HG02623 (cell line): ENCODE measurements around the gene SMPD3.

Experiments
- ATAC-seq: cut with Tn5 transposase; IDR thresholded peaks from one replicate; pipeline ENCODE4 v1.9.1; 2021; ENCODE audit warnings: moderate library complexity; ENCODE audit not compliant: unreplicated experiment

Gene SMPD3

DNA sequence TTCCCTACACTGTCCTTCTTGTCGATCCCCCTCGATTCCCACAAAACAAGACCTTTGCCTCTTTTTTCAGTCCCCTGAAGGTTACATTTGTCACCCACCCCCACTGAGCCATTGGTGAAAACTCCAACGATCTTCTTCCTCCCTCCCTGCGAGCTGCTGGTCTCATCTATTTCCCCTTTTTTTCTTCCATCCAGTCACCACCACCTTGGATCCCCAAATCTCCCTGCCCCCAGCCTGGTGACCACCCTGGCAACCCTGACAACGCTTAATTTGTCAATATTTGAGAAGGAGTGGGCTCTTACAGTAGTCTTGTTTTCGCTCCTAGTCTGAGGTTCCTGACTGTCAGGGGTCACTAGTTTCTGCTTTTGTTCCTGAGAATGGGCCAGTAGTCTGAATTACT, 62.9 kb downstream of the SMPD3 start:
- ATAC-seq, result no peak

DNA sequence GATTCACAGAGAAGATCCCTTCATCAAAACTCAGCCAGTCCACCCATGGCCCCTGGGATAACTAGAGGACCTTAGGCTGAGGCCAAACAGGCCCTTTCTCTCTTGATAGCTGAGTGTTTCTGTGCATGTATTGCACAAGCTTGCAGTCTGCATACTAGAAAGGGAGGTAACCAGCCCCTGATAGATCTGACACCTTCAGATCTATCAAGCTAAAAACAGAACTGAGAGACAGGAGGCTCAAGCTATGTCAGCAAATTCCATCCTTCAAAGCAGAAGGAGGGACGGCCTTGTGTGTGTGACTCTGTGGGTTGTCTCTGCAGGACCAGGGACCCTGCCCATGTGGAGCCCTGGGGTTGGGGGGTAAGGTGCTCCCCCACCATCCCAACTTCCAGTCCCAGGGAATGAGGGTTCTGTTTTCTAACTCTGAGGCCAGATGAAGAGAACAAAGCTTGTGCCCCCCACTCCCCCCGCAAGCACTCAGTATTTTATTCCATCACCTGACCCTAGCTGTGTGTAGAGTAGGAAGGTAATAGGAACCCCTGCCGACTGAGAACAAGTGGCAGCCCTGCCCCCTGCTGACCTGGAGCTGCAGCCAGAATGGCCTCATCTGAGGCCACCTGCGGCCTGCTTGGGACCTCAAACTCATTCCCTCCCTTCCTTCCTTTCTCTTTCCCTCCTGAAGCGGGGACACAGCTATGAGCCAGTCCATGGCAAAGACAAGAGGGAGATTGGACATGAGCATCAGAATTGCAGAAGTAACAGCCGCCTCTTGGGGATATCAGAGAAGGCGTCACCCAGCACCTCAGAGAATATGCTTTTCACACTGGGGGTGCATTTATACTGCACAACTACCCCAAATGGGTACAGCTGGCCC, 63.8 kb downstream of the SMPD3 start:
- ATAC-seq, result no peak

DNA sequence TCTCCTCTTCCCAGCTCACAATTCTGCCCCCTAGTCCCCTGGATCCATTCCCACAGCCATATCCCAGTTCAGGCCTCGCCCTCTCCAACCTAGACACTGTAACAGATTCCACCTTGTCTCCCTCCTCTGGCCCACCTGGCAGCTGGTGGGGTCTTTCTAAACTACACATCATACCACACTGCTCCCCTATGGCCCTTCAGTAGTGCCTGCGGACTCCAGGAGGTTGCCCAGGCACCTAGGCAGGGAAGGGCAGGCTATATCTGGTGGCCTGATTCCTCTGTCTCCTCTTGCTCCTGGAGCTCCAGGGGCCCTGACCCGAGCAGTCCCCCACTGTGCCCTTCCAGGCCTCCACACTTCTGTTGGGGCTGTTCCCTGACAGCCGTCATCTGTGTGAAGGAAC, 64.5 kb downstream of the SMPD3 start:
- ATAC-seq, result no peak

DNA sequence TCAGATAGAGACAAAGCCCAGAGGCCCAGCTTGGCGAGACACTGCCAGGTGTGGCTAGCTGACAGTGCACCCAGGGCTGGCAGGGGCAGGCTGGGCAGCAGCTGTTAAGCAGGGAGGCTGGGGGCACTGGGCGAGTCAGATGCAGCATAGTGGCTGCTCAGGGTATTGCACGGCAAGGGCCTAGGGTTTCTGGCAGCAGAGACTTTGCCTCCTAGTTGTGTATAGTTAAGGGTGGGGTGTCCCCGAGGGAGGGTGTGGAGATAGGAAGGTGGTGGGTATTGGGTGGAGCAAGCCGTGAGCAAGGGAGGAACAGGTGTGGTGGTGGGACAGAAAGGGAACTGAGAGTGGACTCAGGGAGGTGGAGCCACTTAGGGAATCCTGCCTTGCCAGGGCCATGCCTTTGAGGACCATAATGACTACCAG, 66.0 kb downstream of the SMPD3 start:
- no peak for ATAC-seq

DNA sequence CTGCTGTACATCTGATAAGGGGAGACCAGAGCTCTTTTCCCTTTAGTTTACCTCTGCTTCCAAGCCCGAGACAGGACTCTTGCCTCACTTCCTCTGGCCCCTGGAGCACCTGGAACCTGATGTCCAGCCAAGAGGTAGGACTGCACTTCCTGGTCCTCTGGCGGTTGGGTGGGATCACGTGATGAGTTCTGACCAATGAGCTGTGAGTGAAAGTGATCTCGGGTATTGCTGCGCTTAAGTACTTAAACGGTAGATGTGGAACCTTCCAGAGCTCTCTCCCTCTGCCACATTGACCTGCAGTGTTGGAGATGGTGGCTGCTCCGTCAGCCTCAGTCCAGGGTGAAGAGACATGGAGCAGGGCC, 67.0 kb downstream of the SMPD3 start:
- no peak for ATAC-seq

DNA sequence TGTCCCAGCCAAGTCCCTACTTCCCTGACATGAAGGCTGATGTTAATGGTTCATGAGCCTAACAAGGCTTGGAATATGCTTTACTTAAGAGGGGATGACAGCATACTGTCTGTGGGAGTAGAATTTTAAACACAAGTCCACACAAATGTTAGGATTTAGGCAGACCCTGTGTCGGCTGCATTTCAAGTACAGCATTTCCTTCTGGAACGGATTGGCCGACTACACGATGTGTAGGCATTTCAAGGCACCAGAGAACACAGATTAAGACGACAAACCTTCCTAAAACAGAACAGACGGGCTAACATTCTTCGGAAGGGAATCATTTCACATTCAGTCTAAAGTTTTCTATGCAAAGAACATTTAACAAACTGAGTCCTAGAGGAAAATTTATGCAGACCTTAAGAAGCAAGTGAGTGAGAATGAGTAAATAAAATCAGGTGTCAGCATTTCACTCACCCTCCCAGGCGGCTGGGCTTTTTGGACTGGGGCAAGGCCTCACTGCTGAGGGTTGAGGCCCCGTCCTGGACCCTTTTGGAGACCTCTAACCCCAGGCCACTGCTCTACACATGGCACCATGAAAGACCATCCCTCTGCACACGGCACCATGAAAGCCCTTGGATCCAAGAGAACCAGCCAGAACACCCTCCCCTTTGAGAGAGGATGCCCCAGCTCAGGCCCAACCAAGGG, 67.5 kb downstream of the SMPD3 start:
- no peak for ATAC-seq

DNA sequence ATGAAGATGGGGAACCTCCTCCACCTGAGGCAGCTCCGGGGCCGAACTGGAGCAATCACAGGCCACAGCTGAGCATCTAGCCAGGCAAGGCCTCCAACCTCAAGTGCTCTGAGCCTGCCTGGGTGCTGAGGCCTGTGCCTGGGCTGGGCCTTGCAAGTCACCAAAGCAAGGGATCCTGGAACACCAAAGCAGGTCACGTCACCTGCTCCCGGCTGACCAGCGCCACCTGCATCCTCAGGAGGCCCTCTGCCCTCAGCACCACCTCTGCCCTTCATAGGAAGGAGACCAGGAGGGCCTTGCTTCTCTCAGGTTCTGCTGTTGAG, 68.0 kb downstream of the SMPD3 start:
- ATAC-seq, result no peak

DNA sequence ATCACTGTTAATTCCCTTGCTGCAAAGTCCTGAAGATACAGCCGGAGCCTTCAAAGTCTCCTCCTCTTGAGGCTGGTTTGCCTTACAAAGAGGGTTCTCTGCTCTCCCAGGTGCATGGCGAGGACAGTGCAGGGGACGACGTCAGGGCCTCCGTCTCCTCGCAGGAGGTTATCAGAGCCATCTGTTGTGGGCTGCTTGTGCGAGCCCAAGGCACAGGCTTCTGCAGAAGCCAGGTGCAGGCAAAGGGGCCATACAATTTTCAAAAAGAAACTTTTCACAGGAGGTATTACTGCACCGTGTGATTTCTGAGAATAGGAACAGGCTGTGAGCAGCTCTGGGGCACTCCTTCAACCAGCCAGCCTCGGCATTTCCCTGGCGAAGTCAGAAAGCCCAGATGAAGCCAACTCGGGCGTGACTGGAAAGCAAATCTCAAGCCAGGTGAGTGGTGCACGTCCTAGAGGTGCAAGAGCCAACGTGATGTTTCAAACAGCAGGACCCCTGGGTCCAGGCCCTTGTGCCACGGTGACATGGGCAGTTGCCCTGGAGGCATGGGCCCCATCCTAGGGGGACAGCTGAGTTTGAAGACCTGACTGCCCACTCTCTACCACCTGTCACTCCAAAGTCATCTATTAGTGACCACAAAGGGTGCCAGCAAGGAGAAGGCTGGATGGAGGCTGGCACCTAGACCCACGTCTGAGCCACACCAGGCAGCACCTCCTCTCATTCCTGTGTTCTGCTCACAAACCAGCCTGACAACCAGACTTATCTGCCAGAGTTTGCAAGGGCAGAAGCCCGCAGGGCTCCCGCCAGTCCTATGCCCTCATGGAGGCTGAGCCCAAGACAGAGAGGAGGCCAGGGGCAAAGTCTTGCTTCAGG, 68.6 kb downstream of the SMPD3 start:
- ATAC-seq, result no peak

DNA sequence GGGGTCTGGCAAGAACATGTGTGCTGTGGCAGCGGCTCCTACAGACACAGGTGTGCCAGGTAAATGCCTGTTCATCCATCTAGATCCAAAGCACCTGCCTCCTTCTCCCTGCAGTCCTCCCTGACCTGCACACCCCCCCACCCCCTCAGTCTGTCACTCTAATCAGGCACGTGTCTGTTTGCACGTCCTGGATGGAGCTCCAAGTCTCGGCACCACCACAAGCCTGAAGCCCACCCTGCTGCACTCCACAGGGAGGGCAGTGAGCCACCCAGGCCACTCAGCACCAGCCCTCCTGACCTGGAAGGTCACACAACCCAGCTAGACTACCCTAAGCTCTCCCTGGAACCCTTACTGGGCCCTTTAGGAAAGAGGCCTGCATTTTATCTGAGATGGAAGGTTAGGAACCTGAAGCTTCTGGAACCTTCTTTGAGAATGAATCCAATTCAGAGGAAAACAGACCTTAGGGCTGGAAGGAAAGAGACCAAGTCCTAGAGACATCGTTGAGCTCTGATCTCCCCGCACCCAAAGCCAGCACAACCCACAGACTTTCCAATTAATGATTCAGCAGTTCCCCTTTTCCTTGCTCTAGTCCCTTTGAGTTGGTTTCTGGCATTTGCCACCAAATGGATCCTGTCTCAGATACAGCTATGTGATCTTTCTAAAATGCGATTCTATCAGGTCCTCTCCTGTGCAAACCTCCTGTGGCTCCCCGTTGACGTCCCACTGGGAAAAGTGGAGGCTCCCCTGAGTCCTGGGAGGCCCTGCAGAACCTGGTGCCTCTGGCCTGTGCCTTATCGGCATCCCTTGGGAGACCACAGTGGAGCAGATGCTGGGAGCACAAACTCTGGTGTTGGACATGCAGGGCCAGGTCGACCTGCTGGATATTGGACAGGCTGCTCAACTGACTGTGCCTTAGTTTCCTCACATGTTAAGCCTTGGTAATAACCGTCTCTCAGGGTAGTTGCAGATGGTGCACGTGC, 69.6 kb downstream of the SMPD3 start:
- no peak for ATAC-seq

DNA sequence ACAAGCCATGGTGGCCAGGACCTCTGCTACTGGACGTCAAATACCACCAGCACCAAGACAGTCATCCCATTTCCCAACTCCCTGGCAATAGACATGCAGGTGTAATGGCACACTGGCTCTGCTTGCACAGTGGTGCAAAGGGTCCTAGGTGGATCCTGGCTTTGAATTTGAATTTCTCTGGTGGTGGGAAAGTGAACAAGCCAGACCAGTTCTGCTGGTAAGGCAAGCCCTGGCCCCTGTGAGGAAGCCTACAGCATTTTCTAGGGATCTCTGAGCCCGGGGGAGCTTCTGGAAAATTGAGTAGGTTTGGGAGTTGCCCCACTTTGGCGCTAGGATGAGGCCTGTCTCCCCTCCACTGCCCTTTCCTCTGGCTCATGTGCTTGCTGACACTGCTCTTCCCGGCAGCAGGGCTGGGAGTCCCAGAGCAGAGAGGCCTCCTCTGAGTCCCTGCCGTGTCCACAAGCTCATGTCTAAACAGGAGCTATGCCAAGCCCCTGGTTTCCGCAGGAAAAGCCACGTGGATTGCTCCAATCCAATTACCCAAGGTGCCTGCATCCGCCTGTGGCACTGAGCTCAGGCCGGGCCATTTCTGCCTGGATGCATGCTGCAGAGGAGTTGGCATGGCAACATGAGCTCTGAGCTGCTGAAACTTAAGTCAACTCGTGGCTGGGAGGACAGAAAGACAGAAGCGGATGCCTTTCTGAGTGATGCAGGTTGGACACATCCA, 70.5 kb downstream of the SMPD3 start:
- no peak for ATAC-seq

DNA sequence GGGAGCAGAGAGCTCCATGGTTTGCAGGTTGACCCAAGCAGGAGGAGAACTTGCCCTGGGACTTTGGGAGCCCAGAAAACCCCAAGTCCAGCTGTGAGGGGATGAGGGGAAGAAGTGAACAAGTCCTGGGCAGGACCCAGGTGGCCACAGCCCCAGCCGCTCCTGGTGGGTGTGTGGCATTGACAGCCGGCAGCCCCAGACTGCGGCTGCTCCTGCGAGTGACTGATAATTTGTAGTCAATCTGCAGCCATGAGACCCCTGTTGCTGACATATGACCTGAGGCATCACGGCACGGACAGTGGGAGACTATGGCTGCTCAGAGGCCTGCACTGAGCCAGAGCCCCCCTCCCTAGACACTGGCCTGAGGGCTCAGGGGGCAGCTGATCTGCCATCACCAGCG, 71.1 kb downstream of the SMPD3 start:
- no peak for ATAC-seq

DNA sequence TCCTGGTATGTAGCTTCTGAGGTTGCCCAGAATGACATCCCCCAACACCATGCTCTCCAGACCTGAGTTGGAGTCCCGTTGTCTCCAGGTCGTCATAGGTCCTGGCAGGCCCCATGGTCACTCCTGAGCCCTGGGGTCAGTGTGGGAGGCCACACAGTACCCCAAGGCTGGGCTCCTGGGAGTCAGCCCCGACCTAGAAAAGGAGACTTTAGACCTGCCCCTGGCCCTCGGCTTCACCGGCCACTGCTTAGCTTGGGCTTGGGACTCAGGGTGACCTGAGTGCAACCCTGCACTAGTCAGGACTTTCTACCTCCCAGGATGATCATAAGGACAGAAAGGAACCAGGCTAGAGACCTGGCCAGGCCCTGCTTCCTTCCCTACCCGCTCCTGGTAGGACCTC, 71.7 kb downstream of the SMPD3 start:
- no peak for ATAC-seq

DNA sequence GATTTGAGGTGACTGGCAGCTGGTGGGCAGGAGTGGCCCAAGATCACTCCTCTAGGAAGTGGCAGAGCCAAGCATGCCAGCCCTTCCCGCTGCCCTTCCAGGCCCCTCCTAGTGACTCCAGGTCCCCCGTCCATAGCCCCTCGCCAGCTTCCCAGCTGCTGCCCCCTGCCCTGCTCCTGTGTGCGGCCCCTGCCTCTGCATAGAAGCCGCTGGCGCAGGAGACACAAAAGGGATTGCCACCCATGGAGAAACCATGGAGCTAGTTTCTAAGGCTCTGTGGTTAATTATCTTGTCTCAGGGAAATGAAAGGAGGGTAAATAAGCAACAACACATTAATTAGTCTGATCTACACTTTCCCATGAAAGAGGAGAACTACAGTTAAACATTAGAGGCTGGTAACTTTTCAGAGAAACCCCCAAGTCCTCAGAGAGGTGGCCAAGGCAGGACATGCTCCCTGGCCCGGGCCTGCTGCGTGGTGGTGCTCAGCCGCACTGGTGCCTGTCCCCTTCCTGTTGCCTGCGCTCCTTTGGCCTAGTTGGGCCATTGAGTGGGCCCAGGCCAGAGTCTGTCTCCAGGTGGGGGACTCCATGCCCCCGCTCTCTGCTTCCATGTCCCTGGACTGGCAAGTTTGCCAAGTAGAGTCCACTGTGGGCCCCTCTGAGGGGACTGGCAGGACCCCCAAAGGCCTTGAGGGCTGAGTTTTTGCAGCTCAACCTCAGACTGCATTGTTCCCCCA, 72.3 kb downstream of the SMPD3 start:
- ATAC-seq, result no peak

DNA sequence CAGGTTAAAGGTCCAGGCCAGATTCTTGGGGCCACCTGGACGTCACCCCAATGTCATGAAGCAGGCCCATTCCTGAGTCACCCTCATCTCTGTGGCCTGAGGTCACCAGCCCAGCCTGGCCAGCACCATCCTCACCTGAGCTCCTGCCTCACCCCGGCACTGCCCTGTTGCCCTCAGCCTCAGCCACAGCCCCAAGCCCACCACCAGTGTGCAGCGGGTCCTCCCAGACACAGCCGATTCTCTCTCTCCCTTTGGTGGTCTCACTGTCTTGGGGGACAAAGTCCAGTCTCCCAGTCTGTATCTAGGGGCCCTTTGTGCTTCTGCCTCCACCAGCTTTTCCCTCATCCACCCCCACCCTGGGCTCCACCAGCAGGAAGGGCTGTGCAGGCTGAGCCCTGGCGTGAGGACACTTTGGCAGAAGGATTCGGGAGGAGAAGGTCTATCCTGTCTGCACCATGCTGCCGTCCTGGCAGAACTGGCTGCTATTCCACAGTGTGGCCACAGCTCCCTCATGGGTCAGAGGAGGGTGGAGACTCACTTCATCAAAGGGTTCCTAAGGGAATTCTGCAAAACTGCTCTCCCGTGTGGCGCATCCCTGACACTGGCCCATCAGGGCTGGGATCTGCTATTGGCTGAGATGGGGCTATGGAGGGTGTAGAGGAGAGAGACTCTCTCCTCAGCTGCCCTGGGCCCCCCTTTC, 73.2 kb downstream of the SMPD3 start:
- ATAC-seq, result no peak

DNA sequence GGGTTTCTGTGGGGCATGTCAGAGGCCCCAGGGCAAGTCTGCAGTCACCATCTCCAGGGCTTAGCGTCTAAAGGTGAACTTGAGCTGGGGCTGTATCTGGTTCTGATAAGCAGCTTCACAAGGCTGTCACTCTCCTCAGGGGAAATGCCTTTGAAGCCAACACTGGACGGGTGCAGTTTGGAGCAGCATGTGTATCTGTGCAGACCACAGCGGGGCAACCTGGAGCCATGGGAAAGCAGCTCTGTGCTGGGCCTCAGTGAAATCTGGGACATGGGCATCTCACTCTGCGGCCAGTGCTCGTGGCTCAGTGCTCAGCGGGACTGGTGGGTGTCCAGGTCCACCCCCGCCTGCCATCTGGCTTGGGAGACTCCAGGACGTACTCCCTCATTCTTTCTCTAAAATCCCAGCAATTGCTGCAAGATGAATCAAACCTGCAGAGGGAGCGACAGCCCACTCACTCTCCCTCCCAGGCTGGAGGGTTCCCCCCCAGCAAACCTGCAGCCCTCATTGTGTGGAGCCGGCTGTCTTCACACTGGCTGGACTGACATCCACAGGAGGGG, 74.0 kb downstream of the SMPD3 start:
- no peak for ATAC-seq

DNA sequence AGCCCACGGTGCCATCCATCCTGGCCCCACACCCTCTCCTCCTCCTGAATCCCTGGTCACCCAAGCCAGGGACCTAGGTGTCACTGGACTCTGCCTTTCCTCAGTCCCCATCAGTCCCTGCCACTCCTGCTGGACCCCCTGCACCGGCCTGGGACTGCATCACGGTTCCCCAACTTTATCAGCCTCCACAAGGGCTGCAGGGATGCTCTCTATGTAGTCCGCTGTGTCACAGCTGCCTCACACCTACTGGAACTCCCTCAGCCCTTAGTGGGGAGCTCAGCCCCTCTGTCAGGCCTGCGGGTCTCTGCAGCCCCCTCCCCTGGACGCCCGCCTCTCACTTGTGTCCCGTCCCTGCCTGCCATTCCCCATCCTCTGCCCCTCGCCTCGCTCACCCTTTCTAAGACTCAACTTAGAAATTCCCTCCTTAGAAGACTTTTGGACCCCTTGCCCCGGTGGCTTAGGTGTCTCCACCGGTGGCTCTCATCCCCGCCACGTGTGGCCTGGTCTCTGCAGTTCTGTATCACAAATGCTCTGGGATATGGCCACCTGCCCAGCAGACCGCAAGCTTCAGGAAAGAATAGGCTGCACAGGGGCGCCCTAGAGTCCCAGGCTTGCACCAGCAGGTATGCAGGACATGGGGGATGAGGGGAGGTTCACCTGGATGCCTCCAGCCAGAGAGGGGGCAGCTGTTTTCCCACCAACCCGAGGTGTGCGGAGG, 74.6 kb downstream of the SMPD3 start:
- ATAC-seq, result no peak

DNA sequence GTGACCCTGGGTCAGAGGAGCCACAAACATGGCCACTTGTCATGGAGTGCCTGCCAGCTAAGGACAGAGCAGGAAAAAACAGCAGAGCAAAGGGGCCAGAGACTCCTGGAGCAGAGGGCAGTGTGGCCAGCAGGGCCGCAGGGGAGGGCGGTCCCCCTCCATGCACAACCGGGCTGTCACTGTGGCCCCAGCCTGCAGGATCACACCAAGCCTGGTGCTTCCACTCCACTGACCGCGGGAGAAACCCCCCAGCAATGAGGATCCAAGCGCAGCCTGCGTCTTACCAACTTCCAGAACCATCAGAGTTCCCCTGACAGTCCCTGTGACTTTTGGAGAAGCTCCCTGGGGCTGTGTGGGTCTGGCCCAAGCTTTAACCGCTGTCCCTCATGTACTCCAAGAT, 75.5 kb downstream of the SMPD3 start:
- ATAC-seq, result no peak

DNA sequence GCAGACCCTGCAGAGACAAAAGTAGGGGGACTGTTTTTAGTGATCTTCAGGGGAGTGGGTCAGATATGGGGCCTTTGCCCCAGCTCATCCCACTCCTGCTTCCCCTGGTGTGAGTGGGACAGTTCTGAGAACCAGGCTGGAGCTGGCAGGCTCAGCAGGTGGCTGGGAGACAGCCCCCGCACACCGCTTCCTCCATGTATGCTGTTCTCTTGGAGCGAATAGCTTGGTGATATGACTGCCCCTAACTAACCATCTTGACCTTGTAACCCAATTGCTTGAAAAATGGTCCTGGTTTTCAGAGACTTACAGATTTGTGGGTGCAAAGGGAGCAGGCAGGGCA, 76.0 kb downstream of the SMPD3 start:
- no peak for ATAC-seq
